Lung (tissue), 12 donors: Measurements from ENCODE around the gene RFX1. TPM values are rescaled to one million over a fixed set of nuclear protein-coding genes. Genes with fewer than 3 reads are reported as not detected.

ENCODE experiments used
- ATAC-seq: fragments of 200-7000 bp; cut with Tn5 transposase; one replicate; pipeline ENCODE4 v1.9.1; 2020; ENCODE audit warnings: moderate number of reproducible peaks; ENCODE audit not compliant: insufficient read depth, low FRiP score
- DNase-seq, 3 donors: peaks; one replicate each; pipeline ENCODE4 v3.0.0-alpha.2; 2013 to 2017
- H3K27ac ChIP-seq, 2 donors: one replicate each; pipeline ENCODE4 v1.5.1; 2013; ENCODE audit warnings: mild to moderate bottlenecking in 2 of 2, moderate library complexity in 2 of 2, control low read depth in 1 of 2, inconsistent platforms in 1 of 2, low read depth in 1 of 2, low read length in 1 of 2
- H3K27me3 ChIP-seq, 3 donors: one replicate each; pipeline ENCODE4 v1.5.1; 2013; ENCODE audit warnings: low read length in 2 of 3; ENCODE audit not compliant: control insufficient read depth in 3 of 3, insufficient read depth in 3 of 3
- H3K36me3 ChIP-seq, 4 donors: one replicate each; pipeline ENCODE4 v1.5.1; 2013; ENCODE audit warnings: low read length in 4 of 4, mild to moderate bottlenecking in 1 of 4, moderate library complexity in 1 of 4; ENCODE audit not compliant: control insufficient read depth in 4 of 4, insufficient read depth in 4 of 4
- H3K4me1 ChIP-seq, 5 donors: one replicate each; pipeline ENCODE4 v1.5.1; 2013; ENCODE audit warnings: low read length in 5 of 5, mild to moderate bottlenecking in 2 of 5, moderate library complexity in 1 of 5; ENCODE audit not compliant: control insufficient read depth in 5 of 5, insufficient read depth in 5 of 5
- H3K4me3 ChIP-seq: one replicate; pipeline ENCODE4 v1.5.1; 2013; ENCODE audit warnings: mild to moderate bottlenecking, control low read depth, moderate library complexity
- H3K9ac ChIP-seq, 2 donors: one replicate each; pipeline ENCODE4 v1.5.1; 2013; ENCODE audit warnings: low read length in 2 of 2, control low read depth in 1 of 2; ENCODE audit not compliant: insufficient read depth in 1 of 2
- H3K9me3 ChIP-seq, 4 donors: one replicate each; pipeline ENCODE4 v1.5.1; 2013; ENCODE audit warnings: low read length in 3 of 4, mild to moderate bottlenecking in 1 of 4, moderate library complexity in 1 of 4; ENCODE audit not compliant: control insufficient read depth in 4 of 4, insufficient read depth in 3 of 4
- CTCF ChIP-seq: IDR thresholded peaks from 2 replicates; pipeline ENCODE4 v1.5.1; 2012; ENCODE audit warnings: mild to moderate bottlenecking; ENCODE audit errors: control extremely low read depth, extremely low read depth
- WGBS, 2 donors: extraction: QIAGEN DNeasy Blood & Tissue Kit; methylation state at CpG; one replicate each; pipeline ENCODE4 v1.1.7; 2013; 5-methylcytosine and 5-hydroxymethylcytosine counted together
- polyA plus RNA-seq, 2 donors: library from polyadenylated mRNA; stranded (reverse); fragments of 200-250 nt; gene quantifications; one replicate each; pipeline ENCODE4 v1.2.1, GENCODE V29; 2013
- total RNA-seq, 2 donors: library from RNA; depleted of rRNA in 1 of 2; stranded (reverse); fragments of >200 nt in 1 of 2; gene quantifications; one replicate each; pipeline ENCODE4 v1.2.1, GENCODE V29; 2014 to 2021
- donor health status: control.
- donor health status: control.
- donor health status: Bipolar disorder and iron deficiency.
- donor health status: healthy.
- donor health status: DM: yes; HTN: yes; CAD: no.

RFX1 gene
- total and polyA plus RNA-seq, 4 donors = 5.7 to 18.6 (median 8.0) TPM

- TF ChIP-seq CTCF = no peak
- WGBS, 2 donors = 12 to 13% methylated on average over 20 of the region's 20 CpGs
- peak overlapping the region; percentile 36 for H3K4me3 ChIP-seq
- DNase-seq (no peak), ATAC-seq (no peak)
- no peaks in the 10 kb centered on the region for H3K9me3 ChIP-seq
- peaks cover 0 to 11% (median 7%) of the 10 kb centered on the region in 5 donors for H3K4me1 ChIP-seq
- H3K36me3 ChIP-seq = peaks cover 5 to 16% (median 11%) of the 10 kb centered on the region in 4 donors
- H3K9ac ChIP-seq = peak overlapping the region in 1 of 2 donors; percentile 16
- H3K27ac ChIP-seq = no peak overlapping the region
- no peaks in the 10 kb centered on the region for H3K27me3 ChIP-seq
Observed at GRCh38 chr19:13951799-13952153, 54.3 kb downstream of the RFX1 start.

- Histone ChIP-seq H3K27ac (no peak overlapping the region), H3K36me3 (peaks cover 4 to 9% (median 5%) of the 10 kb centered on the region in 4 donors), H3K27me3 (no peaks in the 10 kb centered on the region), H3K4me3 (no peak overlapping the region), H3K9me3 (no peaks in the 10 kb centered on the region), H3K4me1 (peaks cover 0 to 11% (median 7%) of the 10 kb centered on the region in 5 donors), H3K9ac (no peak overlapping the region)
- DNase-seq (no peak), ATAC-seq (no peak)
- no peak for TF ChIP-seq CTCF
- WGBS, 2 donors = 88 to 94% methylated on average over 2 of the region's 2 CpGs
Observed at GRCh38 chr19:13951043-13951442, 55.1 kb downstream of the RFX1 start.

- H3K36me3 ChIP-seq = no peaks in the 10 kb centered on the region
- no peak overlapping the region for H3K27ac ChIP-seq
- H3K4me1 ChIP-seq = no peaks in the 10 kb centered on the region
- TF ChIP-seq CTCF = no peak
- DNase-seq (no peak), ATAC-seq (no peak)
- H3K9me3 ChIP-seq = no peaks in the 10 kb centered on the region
- 96% methylated on average over 4 of the region's 4 CpGs for WGBS, 2 donors
- no peak overlapping the region for H3K4me3 ChIP-seq
- H3K9ac ChIP-seq = no peak overlapping the region
- H3K27me3 ChIP-seq = no peaks in the 10 kb centered on the region
Observed at GRCh38 chr19:13946414-13946813, 59.7 kb downstream of the RFX1 start.

GRCh38 chr19:13942023-13942684 is 64.0 kb downstream of the RFX1 start:
- Histone ChIP-seq H3K27ac (no peak overlapping the region), H3K4me3 (no peak overlapping the region), H3K4me1 (peaks cover 0 to 7% (median 4%) of the 10 kb centered on the region in 5 donors), H3K9ac (no peak overlapping the region), H3K9me3 (no peaks in the 10 kb centered on the region), H3K27me3 (peaks cover 0 to 4% (median 0%) of the 10 kb centered on the region in 3 donors), H3K36me3 (no peaks in the 10 kb centered on the region)
- 96 to 97% methylated on average over 1 of the region's 1 CpG for WGBS, 2 donors
- no peak for TF ChIP-seq CTCF
- ATAC-seq (no peak), DNase-seq (no peak)
